GM21381 (cell line): ENCODE results near the gene PFDN6.
A peak's percentile ranks its signal among the peaks of the same experiment; 100 is the strongest.
"Not testable (repeated sequence)": the region's sequence is repeated elsewhere in the genome, so short reads cannot be mapped to it uniquely, and the experiment has no call there.

ENCODE experiments used
- ATAC-seq: cut with Tn5 transposase; IDR thresholded peaks from one replicate; pipeline ENCODE4 v1.9.1; 2021; ENCODE audit warnings: mild to moderate bottlenecking, moderate library complexity; ENCODE audit not compliant: unreplicated experiment

The PFDN6 gene

GRCh38 chr6:33288921-33289783, at the start of gene PFDN6, which contains the start of gene WDR46:
Gene PFDN6 (plus strand): TSS chr6:33289601. CDS start chr6:33289857, 256 bp downstream.
Gene WDR46 (minus strand): TSS chr6:33289239. CDS start chr6:33289170, 69 bp downstream.
- peak; percentile 81 for ATAC-seq

- no peak for ATAC-seq
Measured at GRCh38 chr6:33241968-33242367, 47.4 kb upstream of the PFDN6 start.

DNA sequence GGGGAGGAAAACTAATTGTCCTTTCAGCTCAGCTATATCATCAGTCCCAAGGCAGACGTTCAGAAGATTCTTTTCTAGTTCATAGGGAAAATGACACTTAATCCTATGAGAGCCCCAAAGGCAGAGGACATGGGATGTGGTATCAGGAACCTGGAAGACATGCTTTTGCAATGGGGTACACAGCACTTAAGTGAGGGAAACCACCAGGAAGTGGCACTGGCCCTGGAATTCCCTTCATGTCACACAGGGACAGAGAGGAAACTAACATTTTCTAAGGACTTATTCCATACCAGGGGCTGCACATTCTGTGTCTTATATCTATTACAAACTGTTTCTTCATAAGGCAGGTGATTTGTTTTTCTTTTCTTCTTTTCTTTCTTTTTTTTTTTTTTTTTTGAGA, 45.9 kb upstream of the PFDN6 start:
- no peak for ATAC-seq

GRCh38 chr6:33247977-33248642, 41.3 kb upstream of the PFDN6 start:
- ATAC-seq: peak; percentile 33

DNA sequence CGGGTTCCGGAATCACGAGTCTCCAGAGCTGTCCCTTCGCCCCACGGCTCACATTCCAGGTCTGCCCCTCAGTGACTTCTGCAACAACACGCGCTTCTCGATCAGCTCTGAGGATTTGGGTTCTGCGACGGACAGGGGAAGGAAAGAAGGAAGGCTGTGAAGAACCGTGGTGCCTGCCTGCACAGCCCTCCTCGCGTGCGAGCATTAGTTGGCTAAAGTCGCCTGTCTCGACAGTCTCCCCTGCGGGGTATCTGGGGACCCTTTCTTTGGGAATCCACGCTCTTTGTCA, 40.8 kb upstream of the PFDN6 start:
- ATAC-seq: no peak

- peak; percentile 87 for ATAC-seq
Measured at GRCh38 chr6:33248932-33249731, 40.3 kb upstream of the PFDN6 start.

- ATAC-seq: no peak
Measured at GRCh38 chr6:33249732-33250630, 39.4 kb upstream of the PFDN6 start.

DNA sequence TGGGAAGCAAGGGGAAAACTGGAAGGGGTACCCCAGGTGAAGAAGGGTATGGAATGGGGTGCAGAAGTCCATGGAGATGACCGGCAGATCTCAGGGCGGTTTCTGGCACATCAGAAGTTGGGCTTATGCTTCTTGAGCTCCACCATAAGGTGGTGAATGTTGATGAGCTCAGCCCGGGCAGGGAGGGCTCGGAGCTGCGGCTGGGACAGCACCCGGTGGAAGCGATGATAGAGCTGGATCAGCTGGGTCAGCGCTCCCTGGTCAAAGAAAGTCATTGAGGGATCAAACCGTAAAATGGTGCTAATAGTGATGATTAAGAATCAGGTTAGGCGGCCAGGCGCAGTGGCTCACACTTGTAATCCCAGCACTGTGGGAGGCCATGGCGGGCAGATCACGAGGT, 38.7 kb upstream of the PFDN6 start:
- no peak for ATAC-seq

GRCh38 chr6:33251395-33252012, 37.9 kb upstream of the PFDN6 start:
- ATAC-seq: no peak

DNA sequence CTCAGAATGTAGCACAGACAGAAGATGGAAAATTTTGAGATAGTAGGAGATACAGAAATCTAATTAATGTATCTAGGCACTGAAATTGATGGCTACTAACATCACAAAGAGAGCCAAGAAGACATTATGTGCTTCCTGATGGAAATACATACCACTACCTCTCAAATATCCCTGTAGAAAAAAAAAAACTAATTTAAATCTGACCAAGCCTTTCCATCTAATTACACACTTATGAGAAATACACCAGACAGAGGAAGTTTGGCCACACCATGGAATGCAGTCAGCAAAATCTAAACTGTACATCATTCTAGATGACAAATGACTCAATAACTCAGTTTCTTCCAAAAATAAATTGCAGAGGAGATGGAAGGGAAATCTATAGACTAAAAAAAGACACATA, 36.6 kb upstream of the PFDN6 start:
- ATAC-seq: no peak

GRCh38 chr6:33254591-33254990, 34.8 kb upstream of the PFDN6 start:
- no peak for ATAC-seq

GRCh38 chr6:33259032-33259431, 30.4 kb upstream of the PFDN6 start:
- ATAC-seq: no peak

- not testable (repeated sequence) for ATAC-seq
Measured at GRCh38 chr6:33262490-33262889, 26.9 kb upstream of the PFDN6 start.

DNA sequence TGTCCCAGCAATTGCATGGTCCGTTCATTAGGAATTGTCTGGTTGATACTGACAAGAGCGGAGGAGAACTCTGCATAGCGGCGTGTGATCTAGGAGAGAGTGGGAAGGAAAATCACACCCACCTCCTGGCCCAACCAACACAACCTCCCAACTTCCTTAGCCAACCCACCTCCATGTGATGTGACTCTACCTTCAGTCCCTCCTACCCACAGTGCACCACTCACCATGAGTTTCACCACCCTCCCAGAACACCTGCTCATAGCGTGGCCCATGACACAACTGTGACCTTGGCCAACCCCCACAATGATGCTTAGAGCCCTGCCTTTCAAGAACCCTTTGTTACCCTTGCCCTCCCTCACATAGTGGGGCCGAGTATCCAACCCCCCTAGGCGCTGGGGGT, 25.4 kb upstream of the PFDN6 start:
- ATAC-seq: no peak

DNA sequence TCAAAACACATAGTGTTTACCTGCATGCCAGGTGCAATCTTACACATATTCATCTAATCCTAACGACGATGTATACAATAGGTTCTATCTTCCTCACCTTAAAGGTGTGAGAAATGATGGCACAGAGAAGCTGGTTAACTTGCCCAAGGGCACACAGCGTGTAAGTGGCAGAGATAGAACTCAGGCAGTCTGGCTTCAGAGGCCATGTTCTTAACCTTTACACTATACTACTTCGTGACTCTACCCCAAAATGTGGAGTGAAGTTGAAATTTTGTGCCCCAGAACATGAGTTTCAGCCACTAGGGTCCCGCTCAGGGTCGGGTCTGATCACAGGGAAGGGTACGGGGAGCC, 18.3 kb upstream of the PFDN6 start:
- ATAC-seq: no peak

GRCh38 chr6:33271468-33272274, 17.7 kb upstream of the PFDN6 start, which contains the start of the genes RPS18 and VPS52:
Gene RPS18 (plus strand): TSS chr6:33272075. CDS start chr6:33272120, 45 bp downstream.
Gene VPS52 (minus strand): TSS chr6:33271876. CDS start chr6:33271675, 201 bp downstream.
- ATAC-seq: peak; percentile 75

- no peak for ATAC-seq
Measured at GRCh38 chr6:33272275-33273128, 16.9 kb upstream of the PFDN6 start.
